ENCODE measurements around the gene CCDC51.
"Not testable (repeated sequence)": the region's sequence is repeated elsewhere in the genome, so short reads cannot be mapped to it uniquely, and the experiment has no call there.

The CCDC51 gene, protein sequence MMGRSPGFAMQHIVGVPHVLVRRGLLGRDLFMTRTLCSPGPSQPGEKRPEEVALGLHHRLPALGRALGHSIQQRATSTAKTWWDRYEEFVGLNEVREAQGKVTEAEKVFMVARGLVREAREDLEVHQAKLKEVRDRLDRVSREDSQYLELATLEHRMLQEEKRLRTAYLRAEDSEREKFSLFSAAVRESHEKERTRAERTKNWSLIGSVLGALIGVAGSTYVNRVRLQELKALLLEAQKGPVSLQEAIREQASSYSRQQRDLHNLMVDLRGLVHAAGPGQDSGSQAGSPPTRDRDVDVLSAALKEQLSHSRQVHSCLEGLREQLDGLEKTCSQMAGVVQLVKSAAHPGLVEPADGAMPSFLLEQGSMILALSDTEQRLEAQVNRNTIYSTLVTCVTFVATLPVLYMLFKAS

DNA sequence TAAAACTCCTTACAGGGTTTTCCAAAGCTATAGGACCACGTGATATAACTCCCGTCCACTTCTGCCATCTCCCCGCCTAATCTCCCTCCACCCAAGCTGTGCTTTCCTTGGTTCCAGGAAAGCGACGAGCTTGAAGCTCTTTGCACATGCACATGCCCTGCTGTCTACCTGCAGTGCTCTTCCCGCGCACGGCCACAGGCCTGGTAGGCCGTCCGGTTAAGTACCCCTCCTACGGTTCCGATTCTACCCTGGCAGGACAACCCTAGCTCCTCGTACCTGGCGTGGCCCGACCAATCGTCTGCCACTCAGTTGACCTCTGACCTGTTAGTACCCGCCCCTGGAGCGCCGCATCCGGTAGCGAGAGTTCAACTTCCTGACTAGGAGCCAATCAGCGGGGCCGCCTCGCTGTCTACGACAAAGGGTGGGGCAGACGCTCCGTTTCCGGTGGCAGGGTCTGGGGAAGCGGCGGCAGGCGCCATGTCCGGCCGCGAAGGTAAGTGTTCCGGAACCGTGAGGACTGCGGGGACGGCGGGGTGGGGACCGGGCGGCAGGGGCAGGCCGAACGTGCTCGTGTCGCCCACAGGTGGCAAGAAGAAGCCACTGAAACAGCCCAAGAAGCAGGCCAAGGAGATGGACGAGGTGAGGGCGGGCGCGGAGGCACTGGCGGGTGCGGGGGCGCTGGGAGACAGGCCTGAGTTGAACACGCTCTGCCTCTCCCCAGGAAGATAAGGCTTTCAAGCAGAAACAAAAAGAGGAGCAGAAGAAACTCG lies at the start of gene CCDC51, which contains the start of gene TMA7:
TSS of gene CCDC51 (minus strand) at position 300 of the 770 bp plus-strand sequence. CDS start 4,991 bp downstream, outside the sequence.
TSS of gene TMA7 (plus strand) at position 438 of the 770 bp plus-strand sequence. CDS start at position 478, 40 bp downstream.
- peak; percentile 83 to 100 (median 97) for DNase-seq

DNA sequence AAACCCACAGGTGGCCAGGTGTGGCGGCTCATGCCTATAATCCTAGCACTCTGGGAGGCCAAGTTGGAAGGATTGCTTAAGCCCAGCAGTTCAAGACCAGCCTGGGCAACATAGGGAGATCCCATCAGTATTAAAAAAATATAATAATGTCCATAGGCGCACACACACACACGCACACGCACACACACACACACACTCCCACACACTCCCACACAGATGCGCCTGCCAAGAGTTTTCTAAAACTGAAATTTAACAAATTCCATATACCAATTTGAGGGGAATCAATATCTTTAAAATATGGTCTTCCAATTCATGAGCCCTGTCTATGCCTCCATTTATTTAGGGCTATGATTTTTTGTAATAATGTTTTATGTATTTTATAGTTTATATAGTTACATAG lies 47.0 kb upstream of the CCDC51 start:
- no peak for DNase-seq

- DNase-seq, result not testable (repeated sequence)
Observed at GRCh38 chr3:48482822-48483221, 42.9 kb upstream of the CCDC51 start.

DNA sequence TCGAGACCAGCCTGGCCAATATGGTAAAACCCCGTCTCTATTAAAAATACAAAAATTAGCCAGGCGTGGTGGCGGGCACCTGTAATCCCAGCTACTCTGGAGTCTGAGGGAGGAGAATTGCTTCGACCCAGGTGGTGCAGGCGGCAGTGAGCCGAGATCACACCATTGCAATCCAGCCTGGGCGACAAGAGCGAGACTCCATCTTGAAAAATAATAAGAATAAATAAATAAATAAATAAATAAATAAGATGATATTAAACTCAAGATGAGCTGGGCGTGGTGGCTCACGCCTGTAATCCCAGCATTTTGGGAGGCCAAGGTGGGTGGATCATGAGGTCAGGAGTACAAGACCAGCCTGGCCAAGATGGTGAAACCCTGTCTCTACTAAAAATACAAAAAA lies 41.0 kb upstream of the CCDC51 start:
- not testable (repeated sequence) for DNase-seq

DNA sequence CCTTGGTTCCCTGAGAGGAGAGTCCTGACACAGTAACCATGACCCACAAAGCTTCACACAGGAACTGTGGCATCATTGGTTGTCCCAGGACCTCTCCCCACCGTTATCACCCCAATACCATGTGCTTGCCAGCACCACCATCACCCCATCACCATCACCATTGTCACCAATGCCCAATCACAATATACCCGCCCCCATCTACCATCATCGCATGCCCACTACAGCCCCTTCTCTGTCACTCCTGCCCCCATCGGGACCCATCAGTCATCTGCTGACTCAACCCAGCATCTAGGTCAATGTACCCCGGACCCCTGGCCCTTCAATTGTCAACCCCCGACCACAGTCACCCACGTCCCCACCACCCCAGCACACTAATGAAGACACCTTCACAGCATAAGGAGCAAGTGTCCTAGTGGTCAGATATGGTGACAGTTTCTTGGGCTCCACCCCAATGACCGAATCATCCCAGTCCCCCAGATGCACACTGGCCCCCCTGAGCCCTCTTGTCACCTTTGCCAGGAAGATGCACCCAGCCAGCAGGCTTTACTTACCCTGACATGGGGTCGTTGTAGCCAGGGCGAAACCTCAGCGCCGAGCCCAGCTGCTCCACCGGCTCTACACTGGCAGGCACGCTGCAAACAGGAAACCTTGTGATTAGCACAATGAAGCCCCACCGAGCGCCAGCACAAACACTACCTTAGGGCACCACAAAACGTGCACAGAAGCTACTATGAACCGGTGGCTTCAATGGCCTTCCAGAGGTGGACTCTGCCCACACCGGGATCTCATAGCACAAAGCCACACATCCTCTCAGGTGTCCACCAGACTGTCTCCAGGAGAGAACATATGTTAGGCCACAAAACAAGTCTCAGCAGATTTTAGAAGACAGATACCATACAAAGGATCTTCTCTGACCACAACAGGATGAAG lies 39.0 kb upstream of the CCDC51 start:
- DNase-seq, result no peak

DNA sequence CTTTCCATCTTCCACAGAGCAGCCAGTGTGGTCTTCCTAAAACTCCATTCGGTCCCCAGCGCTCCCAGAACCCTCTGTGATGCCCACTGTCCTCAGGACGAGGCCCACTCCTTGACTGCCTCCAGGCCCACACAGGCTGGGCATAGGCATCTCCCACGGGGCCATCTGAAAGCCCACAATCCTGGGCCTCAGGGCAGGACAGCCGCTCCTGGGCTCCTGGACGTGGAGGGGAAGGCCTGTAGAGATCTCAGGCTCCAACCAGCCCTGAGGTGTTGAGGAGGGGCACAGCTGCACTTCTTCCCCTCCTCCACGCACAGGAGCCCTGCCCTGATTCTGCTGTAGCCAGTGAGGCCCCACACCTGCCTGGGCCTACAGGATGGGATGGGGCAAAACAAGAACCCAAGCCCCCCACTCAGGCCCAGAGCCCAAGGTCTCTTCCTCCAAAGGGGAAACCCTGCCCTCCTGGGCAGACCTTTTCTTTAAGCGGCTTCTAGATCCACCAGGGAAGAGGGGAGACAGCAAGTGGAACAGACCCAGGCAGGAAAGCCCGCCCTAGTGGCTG lies 38.1 kb upstream of the CCDC51 start:
- DNase-seq, result no peak

GRCh38 chr3:48476426-48477053 lies 36.6 kb upstream of the CCDC51 start:
- no peak for DNase-seq

DNA sequence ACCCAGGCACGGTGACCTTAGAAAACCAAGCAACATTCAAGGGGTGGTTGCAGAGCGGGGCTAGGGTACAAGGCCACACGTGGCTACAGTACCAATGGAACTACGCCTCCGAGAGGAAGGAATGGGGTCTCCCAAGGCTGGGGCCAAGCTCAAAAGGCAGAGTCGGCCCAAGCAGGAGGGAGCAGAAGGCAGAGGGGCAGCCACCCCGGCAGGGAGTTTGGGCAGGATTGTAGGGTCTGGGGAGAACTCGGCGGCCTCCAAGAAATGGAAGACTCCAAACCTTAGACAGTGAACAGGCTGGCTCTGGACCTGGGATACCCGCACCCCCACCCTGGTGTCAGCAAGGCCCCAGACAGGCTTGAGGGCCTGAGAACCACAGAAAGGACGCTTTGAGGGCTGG lies 35.3 kb upstream of the CCDC51 start:
- no peak for DNase-seq

- no peak for DNase-seq
Observed at GRCh38 chr3:48474619-48475018, 34.7 kb upstream of the CCDC51 start.

- DNase-seq, result not testable (repeated sequence)
Observed at GRCh38 chr3:48474031-48474430, 34.1 kb upstream of the CCDC51 start.

DNA sequence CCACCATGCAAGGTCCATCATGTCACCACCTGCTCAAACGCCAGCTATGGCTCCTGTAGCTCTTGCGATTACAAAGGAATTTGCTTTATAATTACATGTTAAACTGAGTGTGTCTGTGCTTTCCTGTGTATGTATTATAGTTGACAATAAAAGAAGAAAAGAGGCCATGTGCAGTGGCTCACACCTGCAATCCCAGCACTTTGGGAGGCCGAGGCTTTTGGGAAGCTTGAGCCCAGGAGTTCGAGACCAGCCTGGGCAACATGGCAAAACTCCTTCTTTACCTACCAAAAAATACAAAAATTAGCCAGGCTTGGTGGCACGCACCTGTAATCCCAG lies 33.7 kb upstream of the CCDC51 start:
- no peak for DNase-seq

- DNase-seq, result peak; percentile 34 to 90 (median 76)
Observed at GRCh38 chr3:48472923-48473616, 33.2 kb upstream of the CCDC51 start.

DNA sequence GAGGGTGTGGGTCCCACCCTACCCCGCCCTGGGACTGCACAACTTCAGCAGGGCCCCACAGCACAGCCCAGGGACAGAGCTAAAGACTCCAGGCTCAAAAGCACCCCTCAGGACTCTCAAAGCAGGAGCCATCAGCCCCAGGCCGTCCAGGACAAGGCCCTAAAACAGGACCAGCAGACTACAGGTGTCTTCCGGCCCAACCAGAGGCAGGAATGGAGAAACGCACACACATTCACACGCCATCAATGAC lies 32.7 kb upstream of the CCDC51 start:
- DNase-seq, result peak in 5 of 56 donors; percentile 46 to 58 (median 52)

DNA sequence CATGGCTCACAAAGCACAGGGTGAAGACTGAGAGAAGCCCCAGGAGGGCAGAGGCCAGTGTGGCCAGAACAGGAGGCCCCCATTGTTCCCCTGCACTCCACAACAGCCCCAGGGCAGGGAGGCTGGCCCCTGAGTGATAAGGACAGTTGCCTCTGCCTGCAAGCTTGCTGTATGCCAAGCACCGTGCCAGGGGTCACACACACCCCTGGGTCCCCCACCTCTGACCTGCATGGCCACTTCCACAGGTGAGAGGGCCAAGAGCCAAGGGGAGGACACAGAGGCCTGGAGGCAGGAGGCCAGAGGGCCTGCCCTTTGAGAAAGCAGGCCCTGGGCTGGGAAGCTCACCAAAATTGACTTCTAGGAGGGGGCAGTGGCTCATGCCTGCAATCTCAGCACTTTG lies 30.4 kb upstream of the CCDC51 start:
- DNase-seq, result no peak

- DNase-seq, result peak in 16 of 56 donors; percentile 11 to 52 (median 26)
Observed at GRCh38 chr3:48469046-48469915, 29.4 kb upstream of the CCDC51 start.

DNA sequence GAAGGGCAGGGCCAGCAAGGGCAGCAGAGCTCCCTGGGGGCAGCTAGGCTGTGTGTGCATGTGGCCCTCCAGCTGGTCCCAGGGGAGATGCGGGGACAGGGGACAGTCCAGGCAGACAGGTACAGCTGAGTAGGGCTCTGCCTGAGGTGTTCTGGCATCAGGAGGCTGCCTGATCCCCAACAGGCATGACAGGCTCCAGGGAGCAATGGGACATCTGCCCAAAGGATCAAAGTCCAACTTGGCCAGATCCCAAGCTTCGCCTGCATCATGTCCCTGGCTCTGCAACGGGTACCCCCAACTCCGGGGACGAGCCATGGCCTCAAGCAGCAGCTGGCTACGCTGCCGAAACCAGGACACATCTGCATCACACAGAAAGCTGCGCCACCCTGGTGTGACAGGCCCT lies 28.4 kb upstream of the CCDC51 start:
- DNase-seq, result peak in 1 of 56 donors; percentile 21

DNA sequence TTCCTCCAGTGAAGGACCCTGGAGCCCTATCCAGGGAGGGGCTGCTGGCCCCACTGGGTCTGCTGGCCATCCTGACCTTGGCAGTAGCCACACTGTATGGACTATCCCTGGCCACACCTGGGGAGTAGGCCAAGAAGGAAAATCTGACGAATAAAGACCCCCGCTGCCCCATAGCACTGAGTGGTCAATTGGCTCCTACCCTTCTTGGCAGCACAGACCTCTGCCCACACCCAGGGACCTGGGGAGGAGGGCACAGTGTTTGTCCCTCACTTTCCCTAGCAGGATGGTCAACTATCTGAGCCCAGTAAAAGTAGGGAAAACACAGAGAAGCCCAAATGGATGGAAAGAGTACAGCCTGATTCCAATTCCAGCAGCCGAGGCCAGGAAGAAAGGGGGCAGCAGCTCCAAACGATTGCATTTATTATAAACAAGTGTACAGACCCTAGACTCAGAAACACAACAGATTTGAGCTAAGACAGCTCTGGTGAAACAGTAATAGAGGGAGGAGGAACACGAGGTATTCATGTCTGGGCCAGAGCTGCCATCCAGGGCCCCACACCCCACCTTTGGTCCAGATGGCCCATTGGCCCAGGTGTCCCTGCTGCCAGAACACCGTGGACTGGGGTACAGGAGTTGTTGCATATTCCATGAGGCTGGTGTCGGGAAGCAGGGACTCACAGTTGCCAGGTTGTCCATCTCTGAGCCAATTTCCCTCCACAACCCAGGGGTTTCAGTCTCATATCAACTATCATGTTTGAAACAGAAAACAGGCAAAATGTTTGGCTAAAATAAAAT lies 27.8 kb upstream of the CCDC51 start:
- DNase-seq, result no peak

DNA sequence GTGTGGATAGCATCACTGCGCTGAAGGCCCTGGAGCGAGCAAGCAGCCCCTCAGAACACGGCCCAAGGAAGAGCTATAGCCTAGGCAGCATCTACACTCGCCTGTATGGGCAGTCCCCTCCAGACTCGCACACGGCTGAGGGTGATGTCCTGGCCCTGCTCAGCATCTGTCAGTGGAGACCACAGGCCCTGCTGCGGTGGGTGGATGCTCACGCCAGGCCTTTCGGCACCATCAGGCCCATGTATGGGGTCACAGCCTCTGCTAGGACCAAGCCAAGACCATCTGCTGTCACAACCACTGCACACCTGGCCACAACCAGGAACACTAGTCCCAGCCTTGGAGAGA lies 27.2 kb upstream of the CCDC51 start:
- no peak for DNase-seq
